GM12865 (cell line): ENCODE data around the gene CLPSL2.

Source experiments
- DNase-seq: peaks from one replicate; pipeline ENCODE4 v3.0.0; 2010; ENCODE audit warnings: low read depth
- H3K4me3 ChIP-seq: 2 replicates; pipeline ENCODE4 v1.5.1; 2011; ENCODE audit warnings: mild to moderate bottlenecking, low read depth, low read length, control low read depth
- CTCF ChIP-seq: IDR thresholded peaks from 2 replicates; pipeline ENCODE4 v1.5.1; 2011; ENCODE audit warnings: low read length, control low read depth, low read depth, inconsistent platforms; ENCODE audit not compliant: insufficient read depth; ENCODE audit errors: missing control alignments

The CLPSL2 gene

DNA sequence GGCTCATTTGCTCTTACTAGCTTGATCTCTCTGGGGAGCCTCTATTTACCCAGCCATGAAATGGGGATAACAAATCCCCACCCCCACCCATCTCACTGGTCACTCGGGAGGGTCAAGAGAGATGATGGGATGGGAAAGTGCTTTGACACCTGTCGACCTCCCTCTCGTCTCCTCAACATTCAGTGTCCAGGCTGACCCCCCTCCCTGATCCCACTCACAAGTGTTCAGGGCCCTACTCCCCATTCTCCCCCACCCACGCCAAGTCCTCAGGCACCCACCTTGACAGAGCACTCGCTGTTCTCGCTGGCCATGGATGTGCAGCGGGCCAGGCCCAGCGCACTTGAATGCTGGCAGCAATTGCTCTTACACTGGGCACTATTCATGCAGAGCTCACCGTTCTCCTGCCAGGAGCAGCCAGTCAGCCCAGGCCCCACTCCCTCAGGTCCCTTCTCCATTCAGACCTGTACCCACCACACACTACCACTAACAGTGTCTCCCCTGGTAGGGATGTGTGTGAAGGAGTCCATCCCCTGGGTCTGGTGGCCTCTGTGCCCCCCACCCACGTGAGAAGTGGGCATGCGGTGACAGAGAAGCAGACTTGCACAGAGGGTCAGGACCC lies 19.2 kb downstream of the CLPSL2 start:
- H3K4me3 ChIP-seq: no peak overlapping the region
- no peak for TF ChIP-seq CTCF
- DNase-seq: no peak

- TF ChIP-seq CTCF: no peak
- no peak overlapping the region for H3K4me3 ChIP-seq
- DNase-seq: no peak
These were observed 19.8 kb downstream of the CLPSL2 start for GRCh38 chr6:35796236-35796635.

- no peak for DNase-seq
- H3K4me3 ChIP-seq: no peak overlapping the region
- TF ChIP-seq CTCF: no peak
These were observed 21.6 kb downstream of the CLPSL2 start for GRCh38 chr6:35797837-35798526.

- DNase-seq: no peak
- H3K4me3 ChIP-seq: no peak overlapping the region
- no peak for TF ChIP-seq CTCF
These were observed 22.3 kb downstream of the CLPSL2 start for GRCh38 chr6:35798706-35799105.

DNA sequence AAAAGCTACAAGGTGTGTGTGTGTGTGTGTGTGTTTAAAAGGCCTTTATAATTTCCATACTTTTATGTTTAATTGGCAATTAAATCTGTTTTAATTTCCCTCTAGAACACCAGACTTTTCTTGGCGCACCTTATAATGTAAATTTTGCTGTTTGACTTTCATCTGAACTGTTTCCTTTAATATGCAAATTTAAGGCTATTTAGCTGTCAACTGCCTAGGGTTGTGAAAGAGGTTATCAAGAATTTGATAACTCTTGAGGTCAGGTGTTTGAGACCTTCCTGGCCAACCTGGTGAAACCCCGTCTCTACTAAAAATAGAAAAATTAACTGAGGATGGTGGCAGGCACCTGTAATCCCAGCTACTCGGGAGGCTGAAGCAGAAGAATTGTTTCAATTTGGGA lies 24.8 kb downstream of the CLPSL2 start:
- no peak for DNase-seq
- TF ChIP-seq CTCF: no peak

GRCh38 chr6:35804996-35805736 lies 28.8 kb downstream of the CLPSL2 start, which contains the start of gene LHFPL5:
LHFPL5 (plus strand) TSS chr6:35805352; CDS start chr6:35805671, 319 bp downstream.
- DNase-seq: peak; percentile 30
- no peak for TF ChIP-seq CTCF
- no peak within 1 kb of the TSS for H3K4me3 ChIP-seq

More for the DNA sequence above, 24.8 kb downstream of the CLPSL2 start:
- no peak overlapping the region for H3K4me3 ChIP-seq

- H3K4me3 ChIP-seq: no peak overlapping the region
- no peak for TF ChIP-seq CTCF
- no peak for DNase-seq
These were observed 32.3 kb downstream of the CLPSL2 start for GRCh38 chr6:35808688-35809087.
